ENCODE results near the gene SCN11A. TPM values are rescaled to one million over a fixed set of nuclear protein-coding genes. Genes with fewer than 3 reads are reported as not detected.

The SCN11A gene
- polyA plus RNA-seq, 1 donor from 2014 or later, result 2.2 TPM

- H3K9ac ChIP-seq (ENCODE audit: low read length), result no peak overlapping the region
- H3F3A ChIP-seq (ENCODE audit: insufficient read depth, low read length, poor library complexity, severe bottlenecking), result no peaks in the 10 kb centered on the region
- H3K4me3 ChIP-seq (ENCODE audit: low read length), result no peak overlapping the region
- no peaks in the 10 kb centered on the region for H3K9me2 ChIP-seq (ENCODE audit: insufficient read depth, low read length)
- H3K36me3 ChIP-seq (ENCODE audit: insufficient read depth, low read length), result no peaks in the 10 kb centered on the region
- H3K9me3 ChIP-seq (ENCODE audit: low read length), result no peaks in the 10 kb centered on the region
- H4K20me1 ChIP-seq (ENCODE audit: insufficient read depth), result no peaks in the 10 kb centered on the region
- H2AFZ ChIP-seq (ENCODE audit: low read depth, low read length), result no peak overlapping the region
- no peak for TF ChIP-seq RAD21 (conservative IDR thresholded peaks at IDR 0.05)
- TF ChIP-seq REST (IDR thresholded peaks at IDR 0.05; ENCODE audit: borderline replicate concordance), result no peak
- no peak for TF ChIP-seq POLR2AphosphoS5 (IDR thresholded peaks at IDR 0.05)
- no peak for TF ChIP-seq TAF1 (IDR thresholded peaks at IDR 0.05; ENCODE audit: low read depth)
- no peak for TF ChIP-seq MXI1 (conservative IDR thresholded peaks at IDR 0.05; ENCODE audit: poor library complexity, severe bottlenecking)
- TF ChIP-seq EP300 (conservative IDR thresholded peaks at IDR 0.05; ENCODE audit: poor library complexity, severe bottlenecking), result no peak
- TF ChIP-seq EZH2 (IDR thresholded peaks at IDR 0.05; ENCODE audit: borderline replicate concordance, insufficient read depth, low read length, poor library complexity, severe bottlenecking), result no peak
- TF ChIP-seq CTCF (IDR thresholded peaks at IDR 0.05; ENCODE audit: poor library complexity, severe bottlenecking), result no peak
- no peak for TF ChIP-seq SMC3 (conservative IDR thresholded peaks at IDR 0.05; ENCODE audit: poor library complexity)
- no peak overlapping the region for H3K4me2 ChIP-seq (ENCODE audit: low read length)
- no peak overlapping the region for H3K27ac ChIP-seq (ENCODE audit: low read length)
- H3K79me2 ChIP-seq (replicated peaks; ENCODE audit: insufficient read depth, low read length), result no peaks in the 10 kb centered on the region
- H3K27me3 ChIP-seq (ENCODE audit: insufficient read depth, low read depth, low read length), result no peaks in the 10 kb centered on the region
Measured at GRCh38 chr3:39019299-39019698, 32.4 kb downstream of the SCN11A start.

GRCh38 chr3:39015418-39015817 lies 36.3 kb downstream of the SCN11A start:
- H3F3A ChIP-seq (ENCODE audit: insufficient read depth, low read length, poor library complexity, severe bottlenecking), result no peaks in the 10 kb centered on the region
- no peaks in the 10 kb centered on the region for H3K27me3 ChIP-seq (ENCODE audit: insufficient read depth, low read depth, low read length)
- no peaks in the 10 kb centered on the region for H3K36me3 ChIP-seq (ENCODE audit: insufficient read depth, low read length)
- H2AFZ ChIP-seq (ENCODE audit: low read depth, low read length), result no peak overlapping the region
- no peak overlapping the region for H3K9ac ChIP-seq (ENCODE audit: low read length)
- H3K4me2 ChIP-seq (ENCODE audit: low read length), result no peak overlapping the region
- TF ChIP-seq POLR2AphosphoS5 (IDR thresholded peaks at IDR 0.05), result no peak
- TF ChIP-seq TAF1 (IDR thresholded peaks at IDR 0.05; ENCODE audit: low read depth), result no peak
- no peak for TF ChIP-seq RAD21 (conservative IDR thresholded peaks at IDR 0.05)
- TF ChIP-seq REST (IDR thresholded peaks at IDR 0.05; ENCODE audit: borderline replicate concordance), result no peak
- no peak for TF ChIP-seq MXI1 (conservative IDR thresholded peaks at IDR 0.05; ENCODE audit: poor library complexity, severe bottlenecking)
- TF ChIP-seq SMC3 (conservative IDR thresholded peaks at IDR 0.05; ENCODE audit: poor library complexity), result no peak
- no peak for TF ChIP-seq EP300 (conservative IDR thresholded peaks at IDR 0.05; ENCODE audit: poor library complexity, severe bottlenecking)
- no peak for TF ChIP-seq CTCF (IDR thresholded peaks at IDR 0.05; ENCODE audit: poor library complexity, severe bottlenecking)
- TF ChIP-seq EZH2 (IDR thresholded peaks at IDR 0.05; ENCODE audit: borderline replicate concordance, insufficient read depth, low read length, poor library complexity, severe bottlenecking), result no peak
- no peaks in the 10 kb centered on the region for H3K79me2 ChIP-seq (replicated peaks; ENCODE audit: insufficient read depth, low read length)
- H4K20me1 ChIP-seq (ENCODE audit: insufficient read depth), result no peaks in the 10 kb centered on the region
- H3K4me3 ChIP-seq (ENCODE audit: low read length), result no peak overlapping the region
- H3K27ac ChIP-seq (ENCODE audit: low read length), result no peak overlapping the region
- no peaks in the 10 kb centered on the region for H3K9me2 ChIP-seq (ENCODE audit: insufficient read depth, low read length)
- no peaks in the 10 kb centered on the region for H3K9me3 ChIP-seq (ENCODE audit: low read length)

All from neural cell (in vitro differentiated cells).